Smooth muscle cell of trachea (primary cell): Measurements from ENCODE around the gene IGFBP4. TPM values are rescaled to one million over a fixed set of nuclear protein-coding genes. Genes with fewer than 3 reads are reported as not detected.

ENCODE experiments used
- total RNA-seq: library from RNA; depleted of rRNA; stranded (reverse); fragments of >200 nt; gene quantifications from 2 replicates; pipeline ENCODE4 v1.2.1, GENCODE V29; 2014

The IGFBP4 gene
- 443 and 722 TPM in 2 replicates for total RNA-seq

GRCh38 chr17:40443196-40443987 lies at the start of gene IGFBP4:
TSS of gene IGFBP4 (plus strand) at chr17:40443450. CDS start at chr17:40443736, 286 bp downstream.

GRCh38 chr17:40417609-40418427 lies 25.4 kb upstream of the IGFBP4 start, which contains the start of gene TOP2A:
TSS of gene TOP2A (minus strand) at chr17:40417896. CDS start at chr17:40417791, 105 bp downstream.

GRCh38 chr17:40501499-40501911 lies 58.3 kb downstream of the IGFBP4 start, which contains the start of gene TNS4:
TSS of gene TNS4 (minus strand) at chr17:40501623. CDS start at chr17:40496425, 5,198 bp downstream.

Other genes with a start within 250 kb of the IGFBP4 start
- 7.6 and 8.1 TPM in 2 replicates for gene WIPF2, start 224.1 kb upstream of the IGFBP4 start, total RNA-seq
- 0.99 and 9.0 TPM in 2 replicates for gene CDC6, start 155.6 kb upstream of the IGFBP4 start, total RNA-seq
- 8.6 and 14.7 TPM in 2 replicates for gene RARA, start 134.3 kb upstream of the IGFBP4 start, total RNA-seq
- gene GJD3, start 78.7 kb upstream of the IGFBP4 start, total RNA-seq = 3.8 and 16.2 TPM in 2 replicates
- 6.5 and 149 TPM in 2 replicates for gene TOP2A, start 25.6 kb upstream of the IGFBP4 start, total RNA-seq
- under 0.01 TPM in 1 of 2 replicates, not detected in the other for gene TNS4, start 58.2 kb downstream of the IGFBP4 start, total RNA-seq
- not detected in 2 replicates for gene CCR7, start 122.0 kb downstream of the IGFBP4 start, total RNA-seq
- gene SMARCE1, start 204.4 kb downstream of the IGFBP4 start, total RNA-seq = 82.4 and 89.9 TPM in 2 replicates
- not detected in 2 replicates for gene KRT222, start 221.7 kb downstream of the IGFBP4 start, total RNA-seq